K562 (cell line): ENCODE data around the gene SHC1. TPM values are rescaled to one million over a fixed set of nuclear protein-coding genes. Genes with fewer than 3 reads are reported as not detected.

Experiments used
- ATAC-seq: fragments of 200-7000 bp; cut with Tn5 transposase; 3 replicates; pipeline ENCODE4 v1.9.1; 2020; ENCODE audit warnings: moderate library complexity
- Bru-seq: library from RNA; stranded (reverse); fragments of 400-500 nt; gene quantifications from one replicate; lab custom pipeline; 2021; lab: Mats Ljungman, UMichigan
- BruChase-seq, 2 experiments: library from RNA; stranded (reverse); fragments of 400-500 nt; gene quantifications; one replicate each; lab custom pipeline; 2021; lab: Mats Ljungman, UMichigan
- BruUV-seq: library from RNA; stranded (reverse); fragments of 400-500 nt; replicated peaks from 2 replicates; lab custom pipeline; 2021; lab: Mats Ljungman, UMichigan
- CTCF ChIA-PET: fragments of 300-600 bp; formaldehyde crosslinking; extraction: SDS; loops from one replicate; lab custom pipeline; 2021; ENCODE audit warnings: low intra/inter-chr PET ratio; lab: Yijun Ruan, JAX
- POLR2A ChIA-PET: fragments of 300-600, 350-650 bp; sonication (Branson Sonifier 250); formaldehyde crosslinking; extraction: SDS; loops from one replicate; lab custom pipeline; 2021; ENCODE audit warnings: antibody characterized with exemption, inconsistent platforms; lab: Yijun Ruan, JAX
- DNase-seq, 4 experiments: peaks; one replicate each; pipeline versions ENCODE4 v3.0.0 to v3.0.0-alpha.2; 2011 to 2018; ENCODE audit warnings: low spot score in 3 of 4, mixed read lengths in 3 of 4; ENCODE audit errors: extremely low read depth in 1 of 4
- FAIRE-seq: peaks from 2 replicates; lab custom pipeline; 2011; peaks lifted over from hg19 to GRCh38; lab: Jason Lieb, UNC
- H2AFZ ChIP-seq: 2 replicates; pipeline ENCODE4 v1.6.0; 2011; ENCODE audit warnings: low read depth, low read length, control low read depth, inconsistent platforms
- H3K27ac ChIP-seq: fragments of 200-600 bp; 3 replicates; pipeline ENCODE4 v1.8.0; 2011; ENCODE audit warnings: low read depth, mild to moderate bottlenecking, control low read depth, inconsistent platforms, low read length, moderate library complexity, mixed read lengths; ENCODE audit errors: extremely low read depth
- H3K27me3 ChIP-seq, 2 experiments: fragments of 300-600 bp in 1 of 2; 2 replicates in 1 of 2; 3 replicates in 1 of 2; pipeline versions ENCODE4 v1.6.0 to v1.8.0; 2011; ENCODE audit warnings: inconsistent platforms in 2 of 2, low read length in 2 of 2, mild to moderate bottlenecking in 1 of 2, mixed read lengths in 1 of 2, moderate library complexity in 1 of 2; ENCODE audit not compliant: control insufficient read depth in 2 of 2, insufficient read depth in 2 of 2
- H3K36me3 ChIP-seq: fragments of 300-600 bp; 3 replicates; pipeline ENCODE4 v1.8.0; 2011; ENCODE audit warnings: mild to moderate bottlenecking, low read length, inconsistent platforms; ENCODE audit not compliant: control insufficient read depth, insufficient read depth
- H3K4me1 ChIP-seq, 2 experiments: fragments of 200-600 bp in 1 of 2; replicated peaks in 1 of 2; 2 replicates in 1 of 2; 3 replicates in 1 of 2; pipeline versions ENCODE4 v1.5.1 to v1.8.0; 2011; ENCODE audit warnings: inconsistent platforms in 2 of 2, low read length in 2 of 2, mild to moderate bottlenecking in 1 of 2, mixed read lengths in 1 of 2, moderate library complexity in 1 of 2; ENCODE audit not compliant: control insufficient read depth in 2 of 2, insufficient read depth in 2 of 2
- H3K4me2 ChIP-seq: 2 replicates; pipeline ENCODE4 v1.6.1; 2011; ENCODE audit warnings: low read length, control low read depth, inconsistent platforms, mixed read lengths; ENCODE audit not compliant: insufficient read depth
- H3K4me3 ChIP-seq: fragments of 200-600 bp; sonication (generic), shearing (Covaris generic); 2 replicates; pipeline ENCODE4 v1.5.1; 2016; ENCODE audit warnings: control low read depth, inconsistent platforms
- H3K79me2 ChIP-seq: fragments of 200-600 bp; 3 replicates; pipeline ENCODE4 v1.8.0; 2011; ENCODE audit warnings: low read length, inconsistent platforms; ENCODE audit not compliant: control insufficient read depth, insufficient read depth
- H3K9ac ChIP-seq, 2 experiments: 2 replicates each; pipeline versions ENCODE4 v1.6.0 to v1.6.1; 2011; ENCODE audit warnings: low read depth in 2 of 2, low read length in 2 of 2, control low read depth in 1 of 2, inconsistent platforms in 1 of 2, mild to moderate bottlenecking in 1 of 2, mixed read lengths in 1 of 2; ENCODE audit not compliant: insufficient read depth in 1 of 2
- H3K9me1 ChIP-seq: one replicate; pipeline ENCODE4 v1.6.0; 2011; ENCODE audit warnings: inconsistent platforms, mild to moderate bottlenecking, low read length, moderate library complexity; ENCODE audit not compliant: control insufficient read depth, insufficient read depth
- H3K9me3 ChIP-seq: replicated peaks from 2 replicates; pipeline ENCODE4 v1.5.1; 2011; ENCODE audit warnings: low read depth, low read length, inconsistent platforms; ENCODE audit not compliant: control insufficient read depth, insufficient read depth
- H4K20me1 ChIP-seq: replicated peaks from 2 replicates; pipeline ENCODE4 v1.6.1; 2011; ENCODE audit warnings: low read length, inconsistent platforms, mixed read lengths; ENCODE audit not compliant: control insufficient read depth, insufficient read depth
- CREM ChIP-seq: IDR thresholded peaks from 2 replicates; pipeline ENCODE4 v1.6.1; 2014; ENCODE audit warnings: antibody characterized with exemption, low read depth
- DACH1 ChIP-seq: fragments of 450-650 bp; IDR thresholded peaks from 2 replicates; pipeline ENCODE4 v1.6.1; 2018; ENCODE audit not compliant: partially characterized antibody
- ETV5 ChIP-seq: sonication (generic); formaldehyde crosslinking; IDR thresholded peaks from 2 replicates; pipeline ENCODE4 v1.4.0; 2020; ENCODE audit warnings: low read depth, mild to moderate bottlenecking, missing genetic modification reagents
- MCM2 ChIP-seq: fragments of 450-650 bp; IDR thresholded peaks from 2 replicates; pipeline ENCODE4 v1.6.1; 2017; ENCODE audit warnings: low read depth, mild to moderate bottlenecking
- RBBP5 ChIP-seq: fragments of 200-600 bp; sonication (generic); IDR thresholded peaks from 2 replicates; pipeline ENCODE4 v1.6.1; 2012; ENCODE audit warnings: borderline replicate concordance, mild to moderate bottlenecking, low read length, control low read depth, inconsistent platforms; ENCODE audit not compliant: insufficient read depth, poor library complexity, severe bottlenecking
- RBM22 ChIP-seq: fragments of 200-400 bp; formaldehyde crosslinking; IDR thresholded peaks from 2 replicates; pipeline ENCODE4 v1.6.1; 2018; ENCODE audit warnings: low read length, low read depth; ENCODE audit not compliant: poor library complexity, severe bottlenecking
- YY1 ChIP-seq, 3 experiments: IDR thresholded peaks; 2 replicates each; pipeline ENCODE4 v1.6.1; 2011; ENCODE audit warnings: low read length in 2 of 3, mild to moderate bottlenecking in 2 of 3, moderate library complexity in 2 of 3, borderline replicate concordance in 1 of 3, control low read depth in 1 of 3, low read depth in 1 of 3; ENCODE audit not compliant: insufficient read depth in 3 of 3, insufficient replicate concordance in 2 of 3, control insufficient read depth in 1 of 3, insufficient read length in 1 of 3; ENCODE audit errors: extremely low read depth in 1 of 3
- ZNF165 ChIP-seq: fragments of 250-450 bp; sonication (Bioruptor Pico); IDR thresholded peaks from 2 replicates; pipeline ENCODE4 v1.4.0; 2020; ENCODE audit warnings: borderline replicate concordance
- whole genome bisulfite sequencing: fragments of 100-300 bp; shearing (Covaris generic); methylation state at CpG from one replicate; pipeline ENCODE4 v1.1.6; 2016; ENCODE audit warnings: low coverage, mixed read lengths; ENCODE audit not compliant: insufficient coverage; ENCODE audit errors: missing lambda C conversion rate; 5-methylcytosine and 5-hydroxymethylcytosine counted together
- in situ Hi-C: fragments of 300-500 bp; cut with MboI; formaldehyde crosslinking; loops from 4 replicates; pipeline ENCODE4 v1.15.0; 2018; ENCODE audit warnings: inconsistent platforms, mixed read lengths
- intact Hi-C: fragments of 100-400 bp; cut with micrococcal nuclease; formaldehyde crosslinking; loops from 2 replicates; pipeline ENCODE4 v1.14.2; 2022
- long read RNA-seq, 3 experiments: library from polyadenylated mRNA in 2 of 3; library from RNA in 1 of 3; unstranded in 2 of 3; stranded (forward) in 1 of 3; transcript quantifications; one replicate each; pipeline ENCODE4 v2.0.0, GENCODE V29; 2019 to 2022
- polyA minus RNA-seq, 3 experiments: library from RNA; depleted of rRNA, polyadenylated mRNA; stranded (reverse); fragments of >200 nt; gene quantifications; 2 replicates each; pipeline ENCODE4 v1.2.3, GENCODE V29; 2011
- polyA plus RNA-seq, 8 experiments: library from polyadenylated mRNA; depleted of rRNA in 4 of 8; stranded (reverse) in 5 of 8; unstranded in 3 of 8; fragments of >200 nt; fragmentation: Nextera tagmentation in 2 of 8; fragmentation: Illumina TruSeq in 1 of 8; extraction: Ambion mirVana in 2 of 8; extraction: Trizol in 1 of 8; gene quantifications; 2 replicates each; pipeline versions ENCODE4 v1.2.1 to v1.2.3, GENCODE V29; 2011 to 2014; ENCODE audit warnings: inconsistent platforms in 1 of 8, missing spikeins in 1 of 8
- total RNA-seq, 7 experiments: library from RNA; depleted of rRNA in 6 of 7; stranded (reverse); fragments of >200 nt in 6 of 7; fragmentation: Illumina TruSeq in 2 of 7; extraction: Trizol in 2 of 7; gene quantifications; 2 replicates each; pipeline versions ENCODE4 v1.2.1 to v1.2.3, GENCODE V29; 2011 to 2021; ENCODE audit warnings: low replicate concordance in 1 of 7
- TF ChIP-seq, protein P1 (sequence below), 3 experiments: fragments of 200-800 bp in 1 of 3; sonication (Bioruptor generic) in 1 of 3; sonication (generic) in 1 of 3; formaldehyde crosslinking in 1 of 3; IDR thresholded peaks; 2 replicates each; pipeline versions ENCODE4 v1.6.1 to v1.8.0; 2016 to 2022; ENCODE audit warnings: mild to moderate bottlenecking in 2 of 3, missing compliant biosample characterization in 2 of 3, missing genetic modification characterization in 2 of 3, missing genetic modification reagents in 1 of 3

Gene SHC1, protein sequence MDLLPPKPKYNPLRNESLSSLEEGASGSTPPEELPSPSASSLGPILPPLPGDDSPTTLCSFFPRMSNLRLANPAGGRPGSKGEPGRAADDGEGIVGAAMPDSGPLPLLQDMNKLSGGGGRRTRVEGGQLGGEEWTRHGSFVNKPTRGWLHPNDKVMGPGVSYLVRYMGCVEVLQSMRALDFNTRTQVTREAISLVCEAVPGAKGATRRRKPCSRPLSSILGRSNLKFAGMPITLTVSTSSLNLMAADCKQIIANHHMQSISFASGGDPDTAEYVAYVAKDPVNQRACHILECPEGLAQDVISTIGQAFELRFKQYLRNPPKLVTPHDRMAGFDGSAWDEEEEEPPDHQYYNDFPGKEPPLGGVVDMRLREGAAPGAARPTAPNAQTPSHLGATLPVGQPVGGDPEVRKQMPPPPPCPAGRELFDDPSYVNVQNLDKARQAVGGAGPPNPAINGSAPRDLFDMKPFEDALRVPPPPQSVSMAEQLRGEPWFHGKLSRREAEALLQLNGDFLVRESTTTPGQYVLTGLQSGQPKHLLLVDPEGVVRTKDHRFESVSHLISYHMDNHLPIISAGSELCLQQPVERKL
- total RNA-seq (2011; cell fraction: chromatin; rRNA removed; ENCODE audit: low replicate concordance), result 85.7 and 174 TPM in 2 replicates
- 69.6 and 76.4 TPM in 2 replicates for total RNA-seq (2011; cell fraction: nucleolus; rRNA removed)
- 94.4 and 106 TPM in 2 replicates for total RNA-seq (2011; cell fraction: nucleoplasm; rRNA removed)
- total RNA-seq (2014; rRNA removed) (51.9 and 57.2 TPM in 2 replicates), total RNA-seq (2014; rRNA removed; fragmentation: Illumina TruSeq; extraction: Trizol) (34.1 and 35.4 TPM in 2 replicates), total RNA-seq (2015; rRNA removed; fragmentation: Illumina TruSeq; extraction: Trizol) (34.4 and 35.9 TPM in 2 replicates), total RNA-seq (2021) (66.4 and 68.4 TPM in 2 replicates), polyA plus RNA-seq (2011; rRNA removed) (64.8 and 81.2 TPM in 2 replicates), polyA plus RNA-seq (2014; fragmentation: Illumina TruSeq; extraction: Trizol) (93.7 and 113 TPM in 2 replicates), polyA plus RNA-seq (2014; fragmentation: Nextera tagmentation; extraction: Ambion mirVana) (1 to 10 TPM; 4.1 to 5.4 TPM), polyA plus RNA-seq (2014; rRNA removed) (57.7 and 58.0 TPM in 2 replicates), polyA minus RNA-seq (2011; rRNA and poly(A)+ RNA removed) (45.0 and 49.1 TPM in 2 replicates), Bru-seq, nascent RNA (percentile 83 among the genes with signal in this experiment), BruChase-seq, experiment 1, labeled RNA remaining after a 2-hour chase (percentile 83 among the genes with signal in this experiment), BruChase-seq, experiment 2, labeled RNA remaining after a 6-hour chase (percentile 88 among the genes with signal in this experiment)
- 63.5 and 90.8 TPM in 2 replicates for polyA plus RNA-seq (2011; cell fraction: cytosol; rRNA removed)
- 143 and 200 TPM in 2 replicates for polyA plus RNA-seq (2011; cell fraction: nucleus; rRNA removed)
- polyA plus RNA-seq (2012), result 57.8 and 71.5 TPM in 2 replicates
- 30.6 and 37.4 TPM in 2 replicates for polyA minus RNA-seq (2011; cell fraction: cytosol; rRNA and poly(A)+ RNA removed)
- 22.3 and 27.7 TPM in 2 replicates for polyA minus RNA-seq (2011; cell fraction: nucleus; rRNA and poly(A)+ RNA removed)
- long read RNA-seq, experiment 1, transcript SHC1-205 (13 exons, 3,062 nt), result major isoform, 15 of 138 reads
- long read RNA-seq, experiment 1, transcript SHC1-204 (13 exons, 3,059 nt), result major isoform, 15 of 138 reads
- long read RNA-seq, experiment 1, transcript SHC1-202 (12 exons, 3,472 nt), result minor isoform, 6 of 138 reads
- long read RNA-seq, experiment 1, transcript SHC1-210 (12 exons, 3,481 nt), result minor isoform, 8 of 138 reads
- long read RNA-seq, experiment 1, partial matches to known transcripts, result 50 of 138 reads
- long read RNA-seq, experiment 1, other reads (novel, unspliced or antisense), result 44 of 138 reads
- long read RNA-seq, experiment 2, transcript SHC1-210 (12 exons, 3,481 nt), result minor isoform, 6 of 67 reads
- long read RNA-seq, experiment 2, transcript SHC1-204 (13 exons, 3,059 nt), result major isoform, 7 of 67 reads
- long read RNA-seq, experiment 2, partial matches to known transcripts, result 4 of 67 reads
- long read RNA-seq, experiment 2, other reads (novel, unspliced or antisense), result 43 of 67 reads
- long read RNA-seq, experiment 3, transcript SHC1-205 (13 exons, 3,062 nt), result major isoform, 9 of 32 reads
- long read RNA-seq, experiment 3, transcript SHC1-204 (13 exons, 3,059 nt), result minor isoform, 5 of 32 reads
- long read RNA-seq, experiment 3, partial matches to known transcripts, result 2 of 32 reads
- long read RNA-seq, experiment 3, other reads (novel, unspliced or antisense), result 12 of 32 reads

GRCh38 chr1:154970631-154971340 is at the start of gene SHC1:
SHC1 (minus strand) TSS chr1:154970747; CDS start chr1:154970526, 221 bp downstream.
- ATAC-seq (peak; percentile 85), FAIRE-seq (peak; percentile 98), DNase-seq (peak; percentile 86 to 97 (median 90))
- ChIA-PET POLR2A (interaction anchor here (0.6 to 8.3 kb wide), 18 partner anchors 8 to 692 kb away, joined by 3 to 80 read pairs (median 4); partner anchors contain the start of genes EFNA4, FLAD1, LENEP and PBXIP1), CTCF (no interaction called here)
- intact Hi-C loops, result loop anchor here (5.0 kb wide), 1 partner anchor 92 kb away; the partner anchor contains the start of gene EFNA4
- H3K27ac ChIP-seq, result peak within 1 kb of the TSS; percentile 84
- H3K9me1 ChIP-seq, result no peaks in the 10 kb centered on the region
- H3K4me2 ChIP-seq, result peak within 1 kb of the TSS; percentile 82
- H4K20me1 ChIP-seq, result no peaks in the 10 kb centered on the region
- H3K36me3 ChIP-seq, result peaks cover 42% of the 10 kb centered on the region
- H3K9me3 ChIP-seq, result no peaks in the 10 kb centered on the region
- H3K4me3 ChIP-seq, result peak within 1 kb of the TSS; percentile 40
- in situ Hi-C loops, result no loop called here
- peaks cover 33 to 46% of the 10 kb centered on the region in 2 experiments; a peak in 4 of 5 replicates for H3K4me1 ChIP-seq
- BruUV-seq, result no TSS peak
- H2AFZ ChIP-seq, result peak within 1 kb of the TSS; percentile 23; the same call in 1 of the 2 replicates
- peaks cover 52% of the 10 kb centered on the region for H3K79me2 ChIP-seq
- 9% methylated on average over 11 of the region's 15 CpGs for WGBS
- H3K9ac ChIP-seq, result peak within 1 kb of the TSS; percentile 59 to 91
- no peaks in the 10 kb centered on the region; a peak in 1 of 5 replicates for H3K27me3 ChIP-seq
- TF ChIP-seq ETV5 (CRISPR knock-in tag) (no peak), RBM22 (no peak), MCM2 (no peak), ZNF165 (no peak), CREM (peak; percentile 19; the same call in 1 of the 2 replicates), YY1 (IDR thresholded peaks at IDR 0.05; ENCODE audit: borderline replicate concordance in 1 of 3, control insufficient read depth in 1 of 3, extremely low read depth in 1 of 3, insufficient read depth in 3 of 3, insufficient read length in 1 of 3, insufficient replicate concordance in 2 of 3, low read depth in 1 of 3, low read length in 2 of 3) (no peak), DACH1 (no peak), RBBP5 (peak; percentile 48)
- TF ChIP-seq, protein P1, sequence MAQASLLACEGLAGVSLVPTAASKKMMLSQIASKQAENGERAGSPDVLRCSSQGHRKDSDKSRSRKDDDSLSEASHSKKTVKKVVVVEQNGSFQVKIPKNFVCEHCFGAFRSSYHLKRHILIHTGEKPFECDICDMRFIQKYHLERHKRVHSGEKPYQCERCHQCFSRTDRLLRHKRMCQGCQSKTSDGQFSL (CRISPR knock-in tag; IDR thresholded peaks at IDR 0.05), result no peak
- TF ChIP-seq, protein P1 (tag; IDR thresholded peaks at IDR 0.05), result no peak
